ENCODE results near the gene TNKS1BP1. TPM values are rescaled to one million over a fixed set of nuclear protein-coding genes. Genes with fewer than 3 reads are reported as not detected.
A peak's percentile ranks its signal among the peaks of the same experiment; 100 is the strongest.

Gene TNKS1BP1
- total RNA-seq, 2 donors from 2014 or later, result 8.7 to 16.2 TPM

DNA sequence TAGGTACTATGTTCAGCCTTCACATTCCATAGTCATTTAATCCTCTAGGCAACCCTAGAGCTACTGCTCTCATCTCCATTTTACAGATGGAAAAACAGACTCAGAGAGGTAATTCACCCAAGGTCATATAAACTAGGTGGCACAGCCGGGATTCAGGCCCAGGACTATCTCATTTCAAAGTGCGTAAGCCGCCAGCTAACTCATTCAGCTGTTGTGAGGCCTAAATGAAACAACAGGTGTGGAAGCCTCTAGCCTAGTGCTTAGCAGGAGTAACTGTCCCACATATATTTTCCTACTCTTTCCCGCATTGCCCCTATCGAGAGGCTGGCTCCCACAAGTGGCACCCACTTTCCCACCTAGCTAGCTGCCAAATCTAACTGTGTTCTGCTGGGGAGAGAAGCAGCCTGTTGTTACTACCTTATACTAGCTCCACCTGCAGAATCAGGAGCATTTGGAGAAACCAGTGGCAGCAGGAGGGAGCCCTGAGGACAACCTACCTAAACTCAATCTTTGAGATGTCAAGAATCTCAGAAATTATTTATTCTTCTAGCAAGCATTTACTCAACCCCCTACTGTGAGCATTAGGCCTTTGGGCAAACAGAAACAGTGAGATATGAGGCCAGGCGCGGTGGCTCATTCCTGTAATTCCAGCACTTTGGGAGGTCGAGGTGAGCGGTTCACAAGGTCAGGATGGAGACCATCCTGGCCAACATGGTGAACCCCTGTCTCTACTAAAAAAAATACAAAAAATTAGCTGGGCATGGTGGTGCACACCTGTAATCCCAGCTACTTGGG, 35.3 kb upstream of the TNKS1BP1 start:
- Mint-ChIP-seq H3K27me3 (peaks cover 19% of the 10 kb centered on the region), H3K4me3 (no peak overlapping the region), H3K36me3 (ENCODE audit: low read depth) (no peaks in the 10 kb centered on the region), H3K27ac (no peak overlapping the region), H3K4me1 (no peaks in the 10 kb centered on the region)
- no peaks in the 10 kb centered on the region for H3K9me3 ChIP-seq (ENCODE audit: control insufficient read depth, low read length, poor library complexity, severe bottlenecking)
- no peak for DNase-seq
- no peak for ATAC-seq

DNA sequence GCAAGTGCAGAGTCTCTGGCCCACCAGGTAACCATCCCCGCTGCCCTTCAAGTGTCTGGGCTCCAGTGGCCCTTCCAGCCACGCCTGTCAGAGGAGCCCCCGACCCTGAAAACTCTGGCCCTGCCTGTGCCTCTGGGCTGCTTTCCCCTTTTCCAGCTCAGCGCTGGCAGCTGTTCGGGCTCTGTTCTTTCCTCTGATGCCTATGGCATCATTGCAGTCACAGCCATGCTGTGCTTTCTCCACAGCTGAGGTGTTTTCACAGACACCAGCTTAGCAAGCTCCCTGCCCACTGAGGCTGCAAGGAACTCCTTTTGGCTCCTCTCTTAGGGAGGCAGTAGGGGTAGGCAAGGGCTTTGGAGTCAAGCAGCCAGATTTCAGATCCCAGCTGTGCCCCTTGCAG, 34.6 kb upstream of the TNKS1BP1 start:
- ATAC-seq (no peak), DNase-seq (no peak)
- H3K9me3 ChIP-seq (ENCODE audit: control insufficient read depth, low read length, poor library complexity, severe bottlenecking), result no peaks in the 10 kb centered on the region
- no peak overlapping the region for H3K27ac Mint-ChIP-seq
- no peak overlapping the region for H3K4me3 Mint-ChIP-seq
- H3K36me3 Mint-ChIP-seq (ENCODE audit: low read depth), result peaks cover 4% of the 10 kb centered on the region
- peaks cover 25% of the 10 kb centered on the region for H3K27me3 Mint-ChIP-seq
- H3K4me1 Mint-ChIP-seq, result peaks cover 3% of the 10 kb centered on the region

DNA sequence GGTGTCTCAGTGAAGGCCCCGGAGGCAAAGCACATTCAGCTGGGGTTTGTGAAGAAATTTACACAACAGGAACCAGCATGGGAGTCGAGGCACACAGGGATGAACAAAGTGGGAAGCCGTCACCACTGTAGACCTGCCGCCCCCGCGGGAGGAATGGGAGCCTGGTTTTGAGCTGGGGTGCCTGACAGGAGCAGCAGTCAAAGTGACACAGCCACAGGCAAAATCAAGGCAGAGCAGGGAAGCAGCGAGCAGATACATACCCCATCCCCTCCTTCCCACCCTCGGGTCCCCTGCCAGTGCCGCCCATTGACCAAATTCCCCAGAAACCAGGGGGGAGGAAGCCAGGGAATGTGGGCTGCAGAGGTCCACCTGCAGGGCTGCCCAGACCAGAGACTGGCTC, 34.2 kb upstream of the TNKS1BP1 start:
- DNase-seq (no peak), ATAC-seq (no peak)
- Mint-ChIP-seq H3K36me3 (ENCODE audit: low read depth) (peaks cover 5% of the 10 kb centered on the region), H3K27ac (no peak overlapping the region), H3K4me1 (peaks cover 3% of the 10 kb centered on the region), H3K27me3 (peaks cover 26% of the 10 kb centered on the region), H3K4me3 (no peak overlapping the region)
- no peaks in the 10 kb centered on the region for H3K9me3 ChIP-seq (ENCODE audit: control insufficient read depth, low read length, poor library complexity, severe bottlenecking)

DNA sequence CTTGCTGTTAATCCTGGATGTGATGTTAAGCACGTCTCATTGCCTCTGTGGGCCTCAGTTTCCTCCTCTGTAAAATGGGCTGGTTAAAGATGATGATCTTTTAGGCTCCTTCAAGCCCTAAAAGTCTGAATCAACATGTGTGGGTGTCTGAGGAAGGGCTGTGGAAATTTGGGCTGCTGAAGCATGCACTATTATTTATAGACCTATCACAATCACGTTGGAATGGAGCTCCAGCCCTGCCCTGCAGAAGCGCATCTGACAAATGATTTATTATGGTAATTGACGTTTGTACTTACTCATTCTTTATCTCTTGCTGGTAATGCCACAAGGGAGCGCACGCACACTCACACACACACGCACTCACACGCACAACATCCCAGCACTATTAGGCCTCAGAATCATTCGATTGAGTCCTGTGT, 33.8 kb upstream of the TNKS1BP1 start:
- Mint-ChIP-seq H3K36me3 (ENCODE audit: low read depth) (peaks cover 5% of the 10 kb centered on the region), H3K4me3 (no peak overlapping the region), H3K27ac (no peak overlapping the region), H3K27me3 (peaks cover 21% of the 10 kb centered on the region), H3K4me1 (peaks cover 3% of the 10 kb centered on the region)
- DNase-seq (no peak), ATAC-seq (no peak)
- no peaks in the 10 kb centered on the region for H3K9me3 ChIP-seq (ENCODE audit: control insufficient read depth, low read length, poor library complexity, severe bottlenecking)

DNA sequence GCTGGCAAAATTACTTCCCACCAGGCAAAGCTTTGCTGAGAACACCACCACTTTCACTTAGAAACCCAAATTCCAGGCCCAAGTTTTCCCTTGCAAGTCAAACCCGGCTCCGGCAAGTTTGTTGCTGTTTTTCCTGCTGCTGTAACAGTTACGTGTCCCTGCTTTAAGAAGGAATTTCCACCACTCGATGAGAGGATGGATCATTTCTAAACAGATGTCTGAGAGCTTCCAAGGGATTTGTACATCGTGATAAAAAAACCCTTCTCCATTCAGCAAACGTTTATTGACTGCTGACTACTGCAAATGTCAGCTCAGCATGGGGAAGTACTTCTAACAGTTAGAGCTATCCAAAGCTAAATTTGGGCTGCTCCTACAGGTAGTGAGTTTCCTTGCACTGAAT, 33.1 kb upstream of the TNKS1BP1 start:
- no peak for DNase-seq
- Mint-ChIP-seq H3K36me3 (ENCODE audit: low read depth) (peaks cover 5% of the 10 kb centered on the region), H3K4me1 (peaks cover 3% of the 10 kb centered on the region), H3K27me3 (peaks cover 20% of the 10 kb centered on the region), H3K4me3 (no peak overlapping the region), H3K27ac (no peak overlapping the region)
- no peak for ATAC-seq
- no peaks in the 10 kb centered on the region for H3K9me3 ChIP-seq (ENCODE audit: control insufficient read depth, low read length, poor library complexity, severe bottlenecking)

DNA sequence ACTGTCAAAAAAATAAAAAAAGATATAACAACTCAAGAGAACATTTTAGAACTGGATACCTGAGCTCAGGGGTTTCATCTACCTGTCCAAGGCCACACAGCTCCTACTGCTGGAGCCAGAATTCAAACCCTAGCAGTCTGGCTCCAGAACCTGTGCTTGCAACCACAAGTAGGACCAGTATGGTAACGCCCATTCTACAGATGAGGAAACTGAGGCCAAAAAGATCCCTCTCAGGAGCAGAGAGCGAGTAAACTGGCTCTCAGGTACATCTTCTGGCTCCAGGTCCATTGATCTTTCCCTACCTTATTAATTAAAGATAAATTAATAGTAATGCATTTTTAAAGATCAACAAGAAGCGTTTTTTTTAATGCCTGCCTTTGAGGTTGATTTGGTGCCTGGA, 32.6 kb upstream of the TNKS1BP1 start:
- H3K9me3 ChIP-seq (ENCODE audit: control insufficient read depth, low read length, poor library complexity, severe bottlenecking), result no peaks in the 10 kb centered on the region
- H3K4me1 Mint-ChIP-seq, result peaks cover 3% of the 10 kb centered on the region
- peaks cover 15% of the 10 kb centered on the region for H3K27me3 Mint-ChIP-seq
- ATAC-seq (no peak), DNase-seq (no peak)
- H3K36me3 Mint-ChIP-seq (ENCODE audit: low read depth), result peaks cover 5% of the 10 kb centered on the region
- no peak overlapping the region for H3K27ac Mint-ChIP-seq
- no peak overlapping the region for H3K4me3 Mint-ChIP-seq

DNA sequence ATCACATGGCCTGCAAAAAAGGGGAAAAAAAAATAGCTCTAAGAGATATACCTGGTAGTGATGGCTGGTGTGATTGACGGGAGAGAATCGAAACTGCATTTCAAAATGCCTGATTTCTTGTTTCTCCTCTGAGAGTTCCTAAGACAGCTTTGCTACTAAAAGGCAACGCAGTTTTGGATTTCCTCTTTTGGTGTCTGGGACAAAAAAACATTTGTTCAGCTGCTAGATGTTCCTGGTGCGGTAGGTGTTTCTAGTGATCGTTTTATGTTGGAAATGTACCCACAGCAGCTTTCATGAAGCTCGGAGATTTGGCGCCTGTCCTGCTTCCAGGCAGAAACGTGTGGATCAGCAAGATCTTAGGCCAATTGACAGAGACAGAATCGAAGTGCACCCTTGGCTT, 31.5 kb upstream of the TNKS1BP1 start:
- Mint-ChIP-seq H3K27ac (no peak overlapping the region), H3K27me3 (peaks cover 15% of the 10 kb centered on the region), H3K4me3 (no peak overlapping the region), H3K4me1 (peaks cover 3% of the 10 kb centered on the region), H3K36me3 (ENCODE audit: low read depth) (peaks cover 5% of the 10 kb centered on the region)
- DNase-seq (no peak), ATAC-seq (no peak)
- H3K9me3 ChIP-seq (ENCODE audit: control insufficient read depth, low read length, poor library complexity, severe bottlenecking), result no peaks in the 10 kb centered on the region

DNA sequence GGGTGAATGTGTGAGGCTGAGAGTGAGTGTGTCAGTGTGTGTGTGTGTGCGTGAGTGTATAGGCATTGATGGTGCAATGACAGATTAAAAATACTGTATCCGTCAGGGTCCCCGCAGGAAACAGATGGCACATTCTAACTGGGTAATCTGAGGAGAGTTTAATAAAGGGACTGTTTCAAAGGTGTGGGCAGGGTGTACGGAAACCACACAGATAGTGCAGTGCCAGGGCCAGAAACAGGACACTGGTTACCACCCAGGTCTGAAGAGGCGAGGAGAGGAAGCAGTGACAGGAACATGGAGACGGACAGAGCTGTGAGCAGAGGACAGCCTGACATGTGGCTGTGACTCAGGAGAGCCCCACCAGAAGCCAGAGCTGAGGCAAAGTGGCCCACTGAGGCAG, 29.9 kb upstream of the TNKS1BP1 start:
- ATAC-seq (no peak), DNase-seq (no peak)
- no peaks in the 10 kb centered on the region for H3K9me3 ChIP-seq (ENCODE audit: control insufficient read depth, low read length, poor library complexity, severe bottlenecking)
- no peak overlapping the region for H3K4me3 Mint-ChIP-seq
- peaks cover 6% of the 10 kb centered on the region for H3K4me1 Mint-ChIP-seq
- no peak overlapping the region for H3K27ac Mint-ChIP-seq
- peaks cover 15% of the 10 kb centered on the region for H3K27me3 Mint-ChIP-seq
- peaks cover 5% of the 10 kb centered on the region for H3K36me3 Mint-ChIP-seq (ENCODE audit: low read depth)

DNA sequence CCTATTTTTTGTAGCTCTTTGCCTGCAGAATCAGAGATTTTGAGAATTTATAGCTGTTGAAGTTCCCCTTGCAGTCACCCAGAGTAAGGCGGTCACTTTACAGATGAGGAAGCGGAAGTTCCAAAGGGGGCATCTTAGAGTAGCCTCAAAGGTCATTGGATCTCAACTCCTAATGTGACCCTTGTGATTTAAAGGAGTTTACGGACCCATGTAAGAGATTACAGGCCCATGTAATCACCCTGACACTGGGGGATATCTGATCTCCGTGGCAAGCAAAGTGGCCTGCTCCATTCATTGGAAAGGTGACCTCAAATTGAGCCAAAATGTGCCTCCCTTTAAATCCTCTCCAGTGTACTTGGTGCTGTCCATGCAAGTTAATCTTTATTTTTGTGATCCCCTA, 29.1 kb upstream of the TNKS1BP1 start:
- Mint-ChIP-seq H3K4me3 (no peak overlapping the region), H3K27me3 (peaks cover 15% of the 10 kb centered on the region), H3K27ac (no peak overlapping the region), H3K36me3 (ENCODE audit: low read depth) (peaks cover 5% of the 10 kb centered on the region), H3K4me1 (peaks cover 6% of the 10 kb centered on the region)
- ATAC-seq (no peak), DNase-seq (no peak)
- H3K9me3 ChIP-seq (ENCODE audit: control insufficient read depth, low read length, poor library complexity, severe bottlenecking), result no peaks in the 10 kb centered on the region

DNA sequence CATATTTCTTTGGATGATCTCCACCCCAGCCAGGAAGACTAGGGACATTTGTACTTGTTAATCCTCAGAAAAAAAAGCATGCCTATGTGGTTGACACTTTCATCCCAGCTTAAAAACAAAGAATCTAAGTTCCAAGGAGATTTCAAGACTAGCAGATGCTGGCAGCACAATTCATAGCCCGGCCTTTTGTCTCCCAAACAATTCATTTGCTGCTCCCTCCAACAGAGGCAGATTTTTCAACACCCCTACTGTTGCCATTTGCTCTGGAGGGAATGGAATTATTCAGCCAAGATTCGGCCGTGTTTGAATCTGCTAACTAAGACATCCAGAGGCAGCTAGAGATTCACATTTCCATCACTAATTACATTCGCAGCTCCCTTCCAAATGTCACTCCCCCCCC, 28.7 kb upstream of the TNKS1BP1 start:
- Mint-ChIP-seq H3K4me3 (no peak overlapping the region), H3K4me1 (peaks cover 6% of the 10 kb centered on the region), H3K27me3 (peaks cover 15% of the 10 kb centered on the region), H3K27ac (no peak overlapping the region), H3K36me3 (ENCODE audit: low read depth) (peaks cover 5% of the 10 kb centered on the region)
- no peak for ATAC-seq
- H3K9me3 ChIP-seq (ENCODE audit: control insufficient read depth, low read length, poor library complexity, severe bottlenecking), result no peaks in the 10 kb centered on the region
- DNase-seq, result no peak

DNA sequence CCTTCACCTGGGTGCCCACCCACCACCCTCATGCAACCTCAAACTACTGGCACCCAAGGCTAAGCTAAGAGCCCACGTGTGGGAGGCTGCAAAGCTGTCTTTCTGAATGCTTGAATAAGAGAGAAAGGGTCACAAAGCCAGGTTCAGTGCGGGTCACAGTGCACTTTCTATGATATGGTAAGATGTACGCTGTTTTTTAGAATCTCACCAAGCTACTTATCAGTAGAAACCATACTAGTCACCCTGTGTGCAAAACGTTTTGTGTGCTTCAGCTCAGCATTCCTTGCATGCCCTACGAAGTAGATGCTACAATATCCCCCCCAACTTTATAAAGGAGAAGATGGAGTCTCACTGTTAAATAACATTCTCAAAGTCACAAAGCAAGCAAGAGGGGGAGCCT, 28.3 kb upstream of the TNKS1BP1 start:
- H3K4me1 Mint-ChIP-seq, result peaks cover 6% of the 10 kb centered on the region
- H3K4me3 Mint-ChIP-seq, result no peak overlapping the region
- H3K27me3 Mint-ChIP-seq, result peaks cover 15% of the 10 kb centered on the region
- ATAC-seq (no peak), DNase-seq (no peak)
- peaks cover 5% of the 10 kb centered on the region for H3K36me3 Mint-ChIP-seq (ENCODE audit: low read depth)
- H3K27ac Mint-ChIP-seq, result no peak overlapping the region
- no peaks in the 10 kb centered on the region for H3K9me3 ChIP-seq (ENCODE audit: control insufficient read depth, low read length, poor library complexity, severe bottlenecking)

DNA sequence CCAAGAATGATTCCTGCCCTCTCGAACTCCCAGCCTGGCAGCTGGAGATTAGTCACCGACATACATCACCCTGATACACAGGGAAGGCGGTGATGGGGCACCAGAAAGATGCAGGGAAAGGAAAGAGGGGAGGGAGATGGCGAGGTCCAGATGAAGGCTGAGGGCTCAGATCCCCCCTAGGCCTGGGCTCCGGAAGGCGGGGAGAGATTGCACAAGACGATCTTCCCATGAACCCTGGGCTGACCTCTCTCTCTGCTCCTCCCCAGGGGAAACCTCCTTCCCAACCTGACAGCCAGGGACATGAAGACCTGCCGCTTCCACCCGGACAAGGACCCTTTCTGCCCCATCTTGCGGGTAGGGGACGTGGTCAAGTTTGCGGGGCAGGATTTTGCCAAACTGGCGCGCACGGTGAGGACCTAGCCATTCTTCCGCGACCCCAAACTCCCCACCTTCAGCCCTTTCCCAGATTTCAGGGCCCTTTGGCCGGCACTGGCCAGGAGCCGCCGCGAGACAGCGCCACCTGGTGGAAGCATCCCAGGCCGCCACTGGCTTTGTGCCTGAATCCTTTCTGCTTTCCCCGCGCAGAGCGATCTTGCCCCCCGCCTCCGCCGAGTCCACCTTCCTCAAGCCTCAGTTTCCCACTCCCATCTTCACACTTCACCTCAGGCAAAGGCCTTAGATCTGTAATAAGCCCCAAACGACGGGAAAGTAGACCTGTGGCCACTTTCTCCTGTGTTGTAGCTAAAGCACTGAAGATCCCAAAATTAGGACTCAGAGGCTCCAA, 24.9 kb upstream of the TNKS1BP1 start:
- peak; percentile 45 to 67 (median 58) for DNase-seq
- Mint-ChIP-seq H3K4me3 (no peak overlapping the region), H3K27ac (peak overlapping the region; percentile 21), H3K27me3 (peaks cover 12% of the 10 kb centered on the region), H3K36me3 (ENCODE audit: low read depth) (peaks cover 3% of the 10 kb centered on the region), H3K4me1 (peaks cover 8% of the 10 kb centered on the region)
- no peaks in the 10 kb centered on the region for H3K9me3 ChIP-seq (ENCODE audit: control insufficient read depth, low read length, poor library complexity, severe bottlenecking)
- ATAC-seq, result peak; percentile 63

DNA sequence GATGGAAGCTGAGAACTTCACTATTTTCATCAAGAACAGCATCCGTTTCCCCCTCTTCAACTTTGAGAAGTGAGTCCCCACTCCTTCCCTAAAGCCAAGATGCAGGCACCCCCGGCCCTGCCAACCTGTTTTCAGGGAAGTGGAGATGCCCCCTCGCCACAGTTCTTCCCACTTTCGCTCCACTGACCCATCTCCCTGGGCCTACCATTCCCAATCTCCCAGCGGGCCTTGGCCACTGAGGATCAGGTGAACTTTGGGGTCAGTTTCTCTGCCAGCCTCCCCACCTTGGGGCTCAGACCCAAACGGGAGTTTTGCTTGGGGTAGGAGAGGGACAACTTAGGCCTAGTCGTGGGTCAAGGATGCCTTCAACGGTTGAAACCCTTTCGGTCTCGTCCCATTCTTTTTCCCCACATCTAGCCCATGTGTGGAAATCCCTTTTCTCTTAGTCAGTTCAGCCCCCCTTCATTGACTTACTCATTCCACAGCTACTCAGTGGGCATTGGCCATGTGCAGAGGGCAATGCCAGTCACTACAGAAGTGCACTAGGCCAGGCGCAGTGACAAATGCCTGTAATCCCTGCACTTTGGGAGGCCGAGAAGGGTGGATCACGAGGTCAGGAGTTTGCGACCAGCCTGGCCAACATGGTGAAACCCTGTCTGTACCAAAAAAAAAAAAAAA, 24.0 kb upstream of the TNKS1BP1 start:
- no peak for ATAC-seq

More for the DNA sequence above, 24.0 kb upstream of the TNKS1BP1 start:
- peaks cover 5% of the 10 kb centered on the region for H3K4me1 Mint-ChIP-seq
- H3K27ac Mint-ChIP-seq, result peak overlapping the region; percentile 49
- DNase-seq, result no peak
- H3K36me3 Mint-ChIP-seq (ENCODE audit: low read depth), result no peaks in the 10 kb centered on the region
- no peaks in the 10 kb centered on the region for H3K9me3 ChIP-seq (ENCODE audit: control insufficient read depth, low read length, poor library complexity, severe bottlenecking)
- peaks cover 5% of the 10 kb centered on the region for H3K27me3 Mint-ChIP-seq
- H3K4me3 Mint-ChIP-seq, result no peak overlapping the region
